Activated T-helper 1 cell treated with anti-CD3 and anti-CD28 coated beads, Interleukin-2, amount 50 U/mL, for 16 hours (primary cell): ENCODE results near the gene DHX30.
"Not testable (repeated sequence)": the region's sequence is repeated elsewhere in the genome, so short reads cannot be mapped to it uniquely, and the experiment has no call there.

Experiments used
- DNase-seq, 2 donors: peaks; one replicate each; pipeline ENCODE4 v3.0.0-alpha.2; 2020; ENCODE audit warnings: low read depth in 1 of 2, low spot score in 1 of 2

DHX30 gene

GRCh38 chr3:47802734-47803479 is at the start of gene DHX30:
DHX30 (plus strand) TSS chr3:47803138; CDS start chr3:47810684, 7,546 bp downstream.
- DNase-seq, result peak; percentile 62 to 82

- no peak for DNase-seq
Measured at GRCh38 chr3:47758261-47759025, 44.5 kb upstream of the DHX30 start.

- DNase-seq, result not testable (repeated sequence)
Measured at GRCh38 chr3:47760207-47760606, 42.7 kb upstream of the DHX30 start.

- no peak for DNase-seq
Measured at GRCh38 chr3:47761046-47761445, 41.9 kb upstream of the DHX30 start.

- DNase-seq, result no peak
Measured at GRCh38 chr3:47762233-47762632, 40.7 kb upstream of the DHX30 start.

GRCh38 chr3:47766186-47766585 is 36.8 kb upstream of the DHX30 start:
- DNase-seq, result no peak

- no peak for DNase-seq
Measured at GRCh38 chr3:47772047-47772446, 30.9 kb upstream of the DHX30 start.

- no peak for DNase-seq
Measured at GRCh38 chr3:47772788-47773187, 30.1 kb upstream of the DHX30 start.

GRCh38 chr3:47778746-47779145 is 24.2 kb upstream of the DHX30 start:
- DNase-seq, result no peak

GRCh38 chr3:47780741-47781684 is 21.9 kb upstream of the DHX30 start:
- peak; percentile 26 to 57 for DNase-seq

GRCh38 chr3:47781685-47782445 is 21.1 kb upstream of the DHX30 start, which contains the start of gene SMARCC1:
SMARCC1 (minus strand) TSS chr3:47781893; CDS start chr3:47781797, 96 bp downstream.
- peak; percentile 93 to 97 for DNase-seq

- DNase-seq, result no peak
Measured at GRCh38 chr3:47782446-47783308, 20.3 kb upstream of the DHX30 start.

GRCh38 chr3:47783673-47784072 is 19.3 kb upstream of the DHX30 start:
- DNase-seq, result no peak

GRCh38 chr3:47791193-47791855 is 11.6 kb upstream of the DHX30 start:
- no peak for DNase-seq

- no peak for DNase-seq
Measured at GRCh38 chr3:47792699-47793098, 10.2 kb upstream of the DHX30 start.

- DNase-seq, result no peak
Measured at GRCh38 chr3:47794544-47794943, 8.4 kb upstream of the DHX30 start.

GRCh38 chr3:47799733-47800132 is 3.2 kb upstream of the DHX30 start:
- DNase-seq, result no peak

- no peak for DNase-seq
Measured at GRCh38 chr3:47803480-47804025, 615 bp downstream of the DHX30 start.

- DNase-seq, result no peak
Measured at GRCh38 chr3:47804577-47804976, 1.6 kb downstream of the DHX30 start.
